DMS53 treated with DMSO at 0.1 percent for 48 hours (cell line): ENCODE results near the gene PPP2R2C.

Experiments
- DNase-seq: peaks from one replicate; lab custom pipeline; 2025; ENCODE audit not compliant: unreplicated experiment; lab: John Stamatoyannopoulos, UW

The PPP2R2C gene

GRCh38 chr4:6294705-6295421, 177.6 kb downstream of the PPP2R2C start:
- no peak for DNase-seq

GRCh38 chr4:6293661-6294060, 178.8 kb downstream of the PPP2R2C start:
- no peak for DNase-seq

DNA sequence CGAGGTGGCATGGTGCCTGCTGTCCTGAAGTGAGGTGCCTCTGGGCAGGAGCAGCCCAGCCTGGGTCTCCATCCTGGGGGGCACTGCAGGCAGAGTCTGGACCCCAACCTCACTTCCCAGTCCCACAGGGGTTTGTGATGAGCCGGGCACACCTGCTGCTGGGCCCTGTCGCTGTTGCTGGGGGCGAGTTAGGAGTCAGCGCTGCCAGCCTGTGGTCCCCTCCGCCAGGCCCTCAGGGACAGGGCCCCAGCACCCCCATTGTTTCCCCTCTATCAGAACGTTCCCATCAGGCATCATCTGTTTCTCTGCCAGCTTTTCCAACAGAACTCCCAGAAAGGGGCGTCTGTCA, 179.3 kb downstream of the PPP2R2C start:
- no peak for DNase-seq

GRCh38 chr4:6292376-6293096, 179.9 kb downstream of the PPP2R2C start:
- no peak for DNase-seq

GRCh38 chr4:6291784-6292297, 180.6 kb downstream of the PPP2R2C start:
- DNase-seq: no peak

DNA sequence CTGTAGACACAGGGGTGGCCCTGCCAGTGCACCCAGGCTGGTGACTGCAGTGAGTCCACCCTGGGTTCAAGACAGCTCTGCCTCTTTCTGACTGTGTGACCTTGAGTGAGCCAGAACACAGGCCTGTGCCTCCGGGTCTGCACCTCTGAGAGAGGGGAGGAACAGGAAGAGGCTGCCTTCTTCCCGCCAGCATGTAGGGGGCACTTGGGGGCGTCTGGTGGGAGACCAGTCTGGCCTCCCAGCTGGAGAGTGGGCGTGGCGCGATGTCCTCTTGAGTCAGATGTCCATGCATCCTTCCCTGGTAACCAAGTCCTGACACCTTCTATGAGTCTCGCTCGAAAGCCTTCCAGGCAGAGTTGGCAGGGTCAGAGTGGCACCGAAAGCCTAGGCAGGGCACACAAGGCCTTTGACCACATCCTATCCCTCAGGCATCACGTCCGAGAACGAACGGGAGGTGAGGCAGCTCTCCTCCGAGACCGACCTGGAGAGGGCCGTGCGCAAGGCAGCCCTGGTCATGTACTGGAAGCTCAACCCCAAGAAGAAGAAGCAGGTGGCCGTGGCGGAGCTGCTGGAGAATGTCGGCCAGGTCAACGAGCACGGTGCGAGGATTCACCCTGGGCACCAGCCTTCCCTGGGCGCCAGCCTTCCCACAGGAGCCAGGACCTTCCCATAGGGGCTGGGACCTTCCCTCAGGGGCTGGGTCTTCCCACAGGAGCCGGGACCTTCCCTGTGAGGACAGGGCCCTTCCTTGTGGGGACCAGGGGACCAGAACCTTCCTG, 181.5 kb downstream of the PPP2R2C start:
- no peak for DNase-seq

GRCh38 chr4:6290256-6290655, 182.2 kb downstream of the PPP2R2C start:
- DNase-seq: no peak

GRCh38 chr4:6288871-6289270, 183.5 kb downstream of the PPP2R2C start:
- DNase-seq: no peak

- DNase-seq: no peak
Observed at GRCh38 chr4:6288342-6288741, 184.1 kb downstream of the PPP2R2C start.

- no peak for DNase-seq
Observed at GRCh38 chr4:6287017-6287788, 185.2 kb downstream of the PPP2R2C start.

- no peak for DNase-seq
Observed at GRCh38 chr4:6283282-6283681, 189.1 kb downstream of the PPP2R2C start.

- DNase-seq: no peak
Observed at GRCh38 chr4:6282314-6282771, 190.1 kb downstream of the PPP2R2C start.

DNA sequence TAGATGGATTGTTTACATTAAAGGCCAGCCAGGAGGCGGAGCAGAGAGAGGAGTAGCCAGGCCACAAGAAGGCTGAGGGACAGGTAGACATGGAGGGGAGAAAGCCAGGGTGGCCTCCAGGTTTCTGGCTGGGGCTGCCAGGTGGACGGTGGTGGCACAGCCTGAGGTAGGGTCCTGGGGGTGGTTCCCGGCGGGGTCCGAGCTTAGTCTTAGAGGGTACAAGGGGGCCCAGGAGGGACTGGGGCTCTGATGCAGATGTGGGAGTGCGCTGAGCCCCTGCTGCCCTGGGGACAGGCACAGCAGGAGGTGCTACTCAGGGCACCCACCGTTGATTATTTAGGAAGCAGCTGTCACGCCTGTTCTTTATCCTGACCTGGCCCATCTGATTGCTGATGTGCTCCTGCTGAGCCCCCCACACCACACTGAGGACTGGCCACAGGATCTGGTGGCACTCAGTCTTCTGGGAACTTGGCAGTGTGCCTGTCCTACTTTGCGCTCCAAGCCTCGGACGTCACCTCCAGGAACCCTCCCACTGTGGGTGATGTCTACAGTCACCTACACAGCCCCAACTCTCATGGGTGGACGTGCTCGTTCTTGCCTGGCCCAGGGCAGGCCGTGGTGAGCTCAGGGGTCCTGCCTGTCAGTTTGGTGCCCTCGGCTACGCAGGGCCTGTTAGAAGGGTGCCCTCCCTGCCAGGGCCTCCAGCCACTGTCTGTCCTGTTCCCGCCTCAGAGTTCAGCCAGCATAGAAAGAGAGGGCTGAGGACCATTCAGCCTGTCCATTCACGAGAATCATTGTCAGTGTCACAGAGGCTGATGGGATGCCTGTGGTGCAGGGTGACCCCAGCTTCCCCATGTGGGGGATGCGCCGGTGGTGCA, 190.7 kb downstream of the PPP2R2C start:
- no peak for DNase-seq

GRCh38 chr4:6280365-6280996, 191.9 kb downstream of the PPP2R2C start:
- no peak for DNase-seq

DNA sequence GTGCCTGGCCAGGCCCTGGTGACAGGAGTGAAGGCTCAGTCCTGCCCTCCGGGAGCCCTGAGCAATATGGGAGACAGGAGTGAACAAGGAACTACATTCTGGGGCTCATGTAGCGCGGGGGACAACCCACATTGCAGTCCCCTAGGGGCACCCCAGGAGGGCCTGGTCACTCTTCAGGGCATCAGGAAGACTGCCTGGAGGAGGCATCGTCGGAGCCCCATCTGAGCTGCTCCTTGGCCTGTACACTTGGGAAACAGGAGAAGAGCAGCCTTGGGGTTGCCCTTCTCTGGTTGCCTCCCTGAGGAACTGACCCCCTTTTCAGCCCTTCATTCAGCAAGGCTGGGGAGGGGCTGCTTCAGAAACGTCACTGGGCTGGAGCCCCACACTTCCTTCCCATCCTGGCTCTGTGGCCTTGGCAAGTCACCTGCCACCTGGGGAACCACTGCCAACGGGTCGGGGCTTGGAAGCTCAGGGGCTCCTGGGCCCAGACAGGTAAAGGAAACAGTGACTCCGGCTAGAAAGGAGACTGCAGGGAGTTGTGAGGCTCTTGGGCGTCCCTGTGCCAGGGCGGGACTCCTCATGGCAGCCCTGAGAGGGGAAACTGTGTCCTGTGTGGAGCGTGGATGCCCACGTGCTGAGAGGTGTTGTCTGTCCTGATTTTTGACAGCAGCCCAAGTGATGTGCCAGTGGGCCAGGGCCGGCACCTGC, 192.7 kb downstream of the PPP2R2C start:
- DNase-seq: no peak

DNA sequence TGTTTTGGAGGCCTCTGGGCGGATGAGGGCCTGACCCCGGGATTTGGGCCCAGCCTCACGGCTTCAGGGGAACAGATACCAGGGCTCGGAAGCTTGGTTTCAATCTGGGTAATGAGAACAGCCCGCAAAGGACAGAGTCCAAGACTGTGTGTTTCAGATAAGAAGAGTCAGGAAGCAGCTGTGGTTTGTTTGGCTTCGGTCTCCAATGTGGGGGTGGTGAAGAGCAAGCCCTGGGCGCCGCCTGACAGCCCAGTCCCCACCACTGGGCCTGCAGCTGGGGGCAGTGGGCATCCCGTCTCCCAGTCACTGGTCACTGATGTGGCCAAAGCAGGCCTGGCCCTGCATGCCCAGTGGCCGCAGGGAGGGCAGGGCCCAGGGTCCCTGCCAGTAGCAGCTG, 193.6 kb downstream of the PPP2R2C start:
- no peak for DNase-seq

- DNase-seq: no peak
Observed at GRCh38 chr4:6277935-6278800, 194.2 kb downstream of the PPP2R2C start.
